ENCODE data around the gene POLH. TPM values are rescaled to one million over a fixed set of nuclear protein-coding genes. Genes with fewer than 3 reads are reported as not detected.

The POLH gene
- total and polyA plus RNA-seq, 9 of the 15 experiments (the other 6 are each of a cell fraction or from before 2014, with no cell fraction given): 5.8 to 31.6 (median 20.6) TPM

DNA sequence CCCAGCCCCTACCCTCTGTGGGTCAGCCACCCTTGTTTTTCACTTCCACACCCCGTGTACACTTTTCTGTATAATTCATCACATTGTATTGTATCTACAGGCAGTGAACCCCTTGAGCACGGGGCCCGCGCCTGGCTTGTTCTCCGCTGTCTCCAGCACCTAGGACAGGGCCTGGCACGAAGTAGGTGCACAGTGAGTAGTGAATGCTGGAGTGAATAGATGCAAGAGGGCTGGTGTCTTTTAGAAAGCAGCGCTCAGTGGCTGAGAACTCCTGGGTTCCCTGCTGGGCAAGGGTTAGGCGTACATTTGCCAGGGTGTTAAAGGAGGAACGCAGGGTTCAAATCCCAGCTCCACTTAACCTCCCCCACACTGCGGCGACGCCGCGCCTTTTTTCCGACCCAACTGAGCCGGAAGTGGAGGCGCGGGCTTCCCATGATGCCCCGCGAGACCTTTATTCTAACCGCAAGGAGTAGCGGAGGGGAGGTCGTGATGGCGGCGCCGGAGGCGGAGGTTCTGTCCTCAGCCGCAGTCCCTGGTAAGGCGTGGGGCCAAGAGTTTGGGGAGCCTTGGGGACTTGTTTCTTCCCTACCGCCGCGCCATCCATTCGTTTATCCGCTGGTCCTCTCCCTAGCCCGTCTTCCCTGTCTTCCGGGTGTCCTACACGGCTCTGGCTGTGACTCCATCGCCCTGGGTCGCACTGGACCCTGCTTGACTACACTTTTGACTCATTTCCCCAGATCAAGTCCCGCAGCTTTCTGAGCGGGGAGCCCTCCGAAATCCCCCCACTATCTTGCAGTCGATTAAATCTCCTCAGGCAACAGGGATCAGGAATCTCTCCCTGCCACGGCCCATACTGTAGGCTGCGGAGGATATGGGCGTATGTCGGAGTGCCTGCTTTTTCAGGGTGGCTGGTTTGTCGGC, 59.7 kb downstream of the POLH start, which contains the start of gene MAD2L1BP (continued):
- no peak for TF ChIP-seq HDAC3 (IDR thresholded peaks at IDR 0.05; ENCODE audit: borderline replicate concordance, partially characterized antibody)
- TF ChIP-seq HEY1 (CRISPR knock-in tag; IDR thresholded peaks at IDR 0.05; ENCODE audit: borderline replicate concordance): no peak
- peak in 1 of 2 experiments; percentile 92; a peak in 2 of 4 replicates for TF ChIP-seq HDAC1 (IDR thresholded peaks at IDR 0.05)
- peak; percentile 66; the same call in 1 of the 2 replicates for TF ChIP-seq TEAD4 (IDR thresholded peaks at IDR 0.05; ENCODE audit: low read length)
- no peak for TF ChIP-seq TEAD4 (CRISPR knock-in tag; IDR thresholded peaks at IDR 0.05; ENCODE audit: borderline replicate concordance)
- TF ChIP-seq, protein P1, sequence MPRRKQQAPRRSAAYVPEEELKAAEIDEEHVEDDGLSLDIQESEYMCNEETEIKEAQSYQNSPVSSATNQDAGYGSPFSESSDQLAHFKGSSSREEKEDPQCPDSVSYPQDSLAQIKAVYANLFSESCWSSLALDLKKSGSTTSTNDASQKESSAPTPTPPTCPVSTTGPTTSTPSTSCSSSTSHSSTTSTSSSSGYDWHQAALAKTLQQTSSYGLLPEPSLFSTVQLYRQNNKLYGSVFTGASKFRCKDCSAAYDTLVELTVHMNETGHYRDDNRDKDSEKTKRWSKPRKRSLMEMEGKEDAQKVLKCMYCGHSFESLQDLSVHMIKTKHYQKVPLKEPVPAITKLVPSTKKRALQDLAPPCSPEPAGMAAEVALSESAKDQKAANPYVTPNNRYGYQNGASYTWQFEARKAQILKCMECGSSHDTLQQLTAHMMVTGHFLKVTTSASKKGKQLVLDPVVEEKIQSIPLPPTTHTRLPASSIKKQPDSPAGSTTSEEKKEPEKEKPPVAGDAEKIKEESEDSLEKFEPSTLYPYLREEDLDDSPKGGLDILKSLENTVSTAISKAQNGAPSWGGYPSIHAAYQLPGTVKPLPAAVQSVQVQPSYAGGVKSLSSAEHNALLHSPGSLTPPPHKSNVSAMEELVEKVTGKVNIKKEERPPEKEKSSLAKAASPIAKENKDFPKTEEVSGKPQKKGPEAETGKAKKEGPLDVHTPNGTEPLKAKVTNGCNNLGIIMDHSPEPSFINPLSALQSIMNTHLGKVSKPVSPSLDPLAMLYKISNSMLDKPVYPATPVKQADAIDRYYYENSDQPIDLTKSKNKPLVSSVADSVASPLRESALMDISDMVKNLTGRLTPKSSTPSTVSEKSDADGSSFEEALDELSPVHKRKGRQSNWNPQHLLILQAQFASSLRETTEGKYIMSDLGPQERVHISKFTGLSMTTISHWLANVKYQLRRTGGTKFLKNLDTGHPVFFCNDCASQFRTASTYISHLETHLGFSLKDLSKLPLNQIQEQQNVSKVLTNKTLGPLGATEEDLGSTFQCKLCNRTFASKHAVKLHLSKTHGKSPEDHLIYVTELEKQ (CRISPR knock-in tag; IDR thresholded peaks at IDR 0.05): no peak
- TF ChIP-seq FOXA3 (CRISPR knock-in tag; conservative IDR thresholded peaks at IDR 0.05 in 1 of 2, IDR thresholded peaks at IDR 0.05 in 1 of 2): no peak; a peak in 1 of 4 replicates
- TF ChIP-seq, protein P2, sequence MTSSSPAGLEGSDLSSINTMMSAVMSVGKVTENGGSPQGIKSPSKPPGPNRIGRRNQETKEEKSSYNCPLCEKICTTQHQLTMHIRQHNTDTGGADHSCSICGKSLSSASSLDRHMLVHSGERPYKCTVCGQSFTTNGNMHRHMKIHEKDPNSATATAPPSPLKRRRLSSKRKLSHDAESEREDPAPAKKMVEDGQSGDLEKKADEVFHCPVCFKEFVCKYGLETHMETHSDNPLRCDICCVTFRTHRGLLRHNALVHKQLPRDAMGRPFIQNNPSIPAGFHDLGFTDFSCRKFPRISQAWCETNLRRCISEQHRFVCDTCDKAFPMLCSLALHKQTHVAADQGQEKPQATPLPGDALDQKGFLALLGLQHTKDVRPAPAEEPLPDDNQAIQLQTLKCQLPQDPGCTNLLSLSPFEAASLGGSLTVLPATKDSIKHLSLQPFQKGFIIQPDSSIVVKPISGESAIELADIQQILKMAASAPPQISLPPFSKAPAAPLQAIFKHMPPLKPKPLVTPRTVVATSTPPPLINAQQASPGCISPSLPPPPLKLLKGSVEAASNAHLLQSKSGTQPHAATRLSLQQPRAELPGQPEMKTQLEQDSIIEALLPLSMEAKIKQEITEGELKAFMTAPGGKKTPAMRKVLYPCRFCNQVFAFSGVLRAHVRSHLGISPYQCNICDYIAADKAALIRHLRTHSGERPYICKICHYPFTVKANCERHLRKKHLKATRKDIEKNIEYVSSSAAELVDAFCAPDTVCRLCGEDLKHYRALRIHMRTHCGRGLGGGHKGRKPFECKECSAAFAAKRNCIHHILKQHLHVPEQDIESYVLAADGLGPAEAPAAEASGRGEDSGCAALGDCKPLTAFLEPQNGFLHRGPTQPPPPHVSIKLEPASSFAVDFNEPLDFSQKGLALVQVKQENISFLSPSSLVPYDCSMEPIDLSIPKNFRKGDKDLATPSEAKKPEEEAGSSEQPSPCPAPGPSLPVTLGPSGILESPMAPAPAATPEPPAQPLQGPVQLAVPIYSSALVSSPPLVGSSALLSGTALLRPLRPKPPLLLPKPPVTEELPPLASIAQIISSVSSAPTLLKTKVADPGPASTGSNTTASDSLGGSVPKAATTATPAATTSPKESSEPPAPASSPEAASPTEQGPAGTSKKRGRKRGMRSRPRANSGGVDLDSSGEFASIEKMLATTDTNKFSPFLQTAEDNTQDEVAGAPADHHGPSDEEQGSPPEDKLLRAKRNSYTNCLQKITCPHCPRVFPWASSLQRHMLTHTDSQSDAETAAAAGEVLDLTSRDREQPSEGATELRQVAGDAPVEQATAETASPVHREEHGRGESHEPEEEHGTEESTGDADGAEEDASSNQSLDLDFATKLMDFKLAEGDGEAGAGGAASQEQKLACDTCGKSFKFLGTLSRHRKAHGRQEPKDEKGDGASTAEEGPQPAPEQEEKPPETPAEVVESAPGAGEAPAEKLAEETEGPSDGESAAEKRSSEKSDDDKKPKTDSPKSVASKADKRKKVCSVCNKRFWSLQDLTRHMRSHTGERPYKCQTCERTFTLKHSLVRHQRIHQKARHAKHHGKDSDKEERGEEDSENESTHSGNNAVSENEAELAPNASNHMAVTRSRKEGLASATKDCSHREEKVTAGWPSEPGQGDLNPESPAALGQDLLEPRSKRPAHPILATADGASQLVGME (CRISPR knock-in tag; IDR thresholded peaks at IDR 0.05): no peak
- TF ChIP-seq MYBL2 (IDR thresholded peaks at IDR 0.05; ENCODE audit: low read depth): no peak; the same call in 1 of the 2 replicates
- TF ChIP-seq MYBL2 (CRISPR knock-in tag; IDR thresholded peaks at IDR 0.05; ENCODE audit: borderline replicate concordance): no peak
- TF ChIP-seq, protein P3, sequence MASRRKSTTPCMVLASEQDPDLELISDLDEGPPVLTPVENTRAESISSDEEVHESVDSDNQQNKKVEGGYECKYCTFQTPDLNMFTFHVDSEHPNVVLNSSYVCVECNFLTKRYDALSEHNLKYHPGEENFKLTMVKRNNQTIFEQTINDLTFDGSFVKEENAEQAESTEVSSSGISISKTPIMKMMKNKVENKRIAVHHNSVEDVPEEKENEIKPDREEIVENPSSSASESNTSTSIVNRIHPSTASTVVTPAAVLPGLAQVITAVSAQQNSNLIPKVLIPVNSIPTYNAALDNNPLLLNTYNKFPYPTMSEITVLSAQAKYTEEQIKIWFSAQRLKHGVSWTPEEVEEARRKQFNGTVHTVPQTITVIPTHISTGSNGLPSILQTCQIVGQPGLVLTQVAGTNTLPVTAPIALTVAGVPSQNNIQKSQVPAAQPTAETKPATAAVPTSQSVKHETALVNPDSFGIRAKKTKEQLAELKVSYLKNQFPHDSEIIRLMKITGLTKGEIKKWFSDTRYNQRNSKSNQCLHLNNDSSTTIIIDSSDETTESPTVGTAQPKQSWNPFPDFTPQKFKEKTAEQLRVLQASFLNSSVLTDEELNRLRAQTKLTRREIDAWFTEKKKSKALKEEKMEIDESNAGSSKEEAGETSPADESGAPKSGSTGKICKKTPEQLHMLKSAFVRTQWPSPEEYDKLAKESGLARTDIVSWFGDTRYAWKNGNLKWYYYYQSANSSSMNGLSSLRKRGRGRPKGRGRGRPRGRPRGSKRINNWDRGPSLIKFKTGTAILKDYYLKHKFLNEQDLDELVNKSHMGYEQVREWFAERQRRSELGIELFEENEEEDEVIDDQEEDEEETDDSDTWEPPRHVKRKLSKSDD (conservative IDR thresholded peaks at IDR 0.05; ENCODE audit: low read length): 0 out of 2 replicates have a peak, but pooled peaks have one; percentile 19
- 0 out of 2 replicates have a peak, but pooled peaks have one; percentile 53 for TF ChIP-seq NFATC3 (IDR thresholded peaks at IDR 0.05)
